GM21825 (cell line): ENCODE measurements around the gene TRMT61B.

Experiments
- ATAC-seq: cut with Tn5 transposase; IDR thresholded peaks from one replicate; pipeline ENCODE4 v1.9.1; 2021; ENCODE audit warnings: mild to moderate bottlenecking, moderate library complexity; ENCODE audit not compliant: unreplicated experiment

TRMT61B gene

DNA sequence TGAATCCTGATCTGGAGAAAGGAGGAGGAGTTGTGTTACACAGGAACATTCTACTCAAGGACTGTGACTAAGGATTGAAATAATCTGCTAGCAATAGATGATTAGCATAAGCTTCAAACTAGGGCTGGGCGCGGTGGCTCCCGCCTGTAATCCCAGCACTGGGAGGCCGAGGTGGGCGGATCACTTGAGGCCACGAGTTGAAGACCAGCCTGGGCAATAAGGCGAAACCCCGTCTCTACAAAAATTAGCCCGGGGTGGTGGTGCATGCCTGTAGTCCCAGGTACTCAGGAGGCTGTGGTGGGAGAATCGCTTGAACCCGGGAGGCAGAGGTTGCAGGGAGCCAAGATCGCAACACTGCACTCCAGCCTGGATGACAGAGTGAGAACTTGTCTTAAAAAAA lies 1.5 kb downstream of the TRMT61B start:
- ATAC-seq, result no peak

DNA sequence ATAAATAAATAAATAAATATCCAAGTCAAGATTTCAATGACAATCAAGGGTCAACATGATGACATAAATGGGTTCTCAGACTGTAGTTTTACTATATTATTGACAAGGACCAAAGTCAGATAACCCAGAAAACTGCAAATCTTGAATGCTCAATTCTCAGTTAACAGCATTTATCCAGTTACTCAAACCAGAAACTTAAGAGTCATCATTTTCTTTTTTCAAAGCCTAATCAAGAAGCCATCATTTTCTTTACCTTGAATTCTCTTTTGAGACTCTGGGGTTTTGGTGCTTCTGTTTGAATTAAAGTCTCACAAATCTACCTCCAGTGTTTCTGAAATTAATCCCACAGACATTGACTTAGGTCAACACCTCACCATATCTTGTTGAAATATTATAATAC lies 14.1 kb downstream of the TRMT61B start:
- no peak for ATAC-seq

DNA sequence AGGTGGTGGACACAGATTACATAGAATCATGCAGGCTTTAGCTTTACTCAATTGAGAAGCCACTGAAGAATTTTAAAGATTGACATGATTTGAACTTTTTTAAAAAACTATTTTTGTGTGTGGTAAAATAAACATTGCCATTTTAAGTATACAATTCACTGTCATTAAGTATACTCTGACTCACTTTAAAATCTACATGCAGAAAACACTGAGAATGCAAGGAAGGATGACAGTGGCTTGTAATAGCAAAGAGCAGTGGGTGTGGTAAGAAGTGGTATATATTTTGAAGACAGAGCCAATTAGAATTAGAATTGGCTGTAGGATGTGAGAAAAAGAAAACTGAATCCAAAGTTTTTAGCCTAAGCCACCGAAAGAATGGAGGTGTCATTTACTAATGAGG lies 14.9 kb downstream of the TRMT61B start:
- ATAC-seq, result no peak

DNA sequence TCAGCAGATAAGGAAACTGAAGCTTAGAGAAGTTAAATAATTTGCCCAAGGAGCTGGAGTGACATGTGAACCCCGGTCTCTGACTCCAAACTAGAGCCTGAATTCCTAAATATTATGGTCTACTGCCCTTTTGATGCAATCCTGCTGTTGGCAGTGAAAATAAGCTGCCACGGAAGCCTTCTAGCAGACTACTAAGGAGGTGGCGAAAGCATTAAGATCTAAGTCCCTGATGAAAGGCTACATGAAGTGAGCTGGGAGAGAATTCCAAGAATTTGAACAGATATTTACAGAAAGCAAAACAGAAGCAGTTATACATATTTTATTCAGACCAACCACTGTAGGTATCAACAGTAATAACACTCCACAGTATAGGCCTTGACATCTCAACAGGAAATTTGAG lies 28.1 kb downstream of the TRMT61B start:
- no peak for ATAC-seq

DNA sequence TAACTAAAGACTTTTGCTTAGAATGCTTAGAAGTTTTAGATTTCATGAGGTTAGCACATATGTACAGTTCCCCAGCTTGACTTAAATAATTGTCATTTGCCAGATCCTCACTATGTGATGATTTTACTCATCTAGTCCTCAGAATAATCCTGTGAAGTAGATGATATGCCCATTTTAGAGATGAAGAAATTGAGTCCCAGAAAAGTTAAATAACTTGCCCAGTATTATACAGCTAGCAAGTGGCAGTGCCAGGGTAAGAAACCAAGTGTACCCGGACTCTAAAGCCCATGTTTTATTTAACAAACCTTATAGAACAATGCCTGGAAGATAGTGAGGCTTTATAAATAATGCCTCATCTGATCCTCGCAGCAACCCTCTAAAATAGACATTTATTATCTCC lies 31.1 kb downstream of the TRMT61B start:
- ATAC-seq, result no peak

DNA sequence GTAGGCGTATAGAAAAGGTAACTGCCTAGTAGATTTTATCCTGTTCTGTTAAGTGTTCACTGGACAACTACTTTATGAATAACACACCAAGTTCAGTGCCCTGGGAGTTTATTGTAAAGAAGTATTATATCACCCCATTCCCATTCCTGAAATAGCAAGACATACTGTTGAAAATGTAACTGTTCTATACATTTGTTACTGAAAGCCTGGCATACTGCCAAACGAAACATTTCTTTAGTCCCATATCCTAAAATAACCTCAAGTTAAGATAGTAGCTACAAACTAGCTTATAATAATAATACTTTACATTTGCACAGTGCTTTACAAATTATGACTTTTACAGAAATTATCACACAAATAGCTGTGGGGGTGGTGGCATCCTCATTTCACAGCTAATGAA lies 34.3 kb downstream of the TRMT61B start:
- ATAC-seq, result no peak

DNA sequence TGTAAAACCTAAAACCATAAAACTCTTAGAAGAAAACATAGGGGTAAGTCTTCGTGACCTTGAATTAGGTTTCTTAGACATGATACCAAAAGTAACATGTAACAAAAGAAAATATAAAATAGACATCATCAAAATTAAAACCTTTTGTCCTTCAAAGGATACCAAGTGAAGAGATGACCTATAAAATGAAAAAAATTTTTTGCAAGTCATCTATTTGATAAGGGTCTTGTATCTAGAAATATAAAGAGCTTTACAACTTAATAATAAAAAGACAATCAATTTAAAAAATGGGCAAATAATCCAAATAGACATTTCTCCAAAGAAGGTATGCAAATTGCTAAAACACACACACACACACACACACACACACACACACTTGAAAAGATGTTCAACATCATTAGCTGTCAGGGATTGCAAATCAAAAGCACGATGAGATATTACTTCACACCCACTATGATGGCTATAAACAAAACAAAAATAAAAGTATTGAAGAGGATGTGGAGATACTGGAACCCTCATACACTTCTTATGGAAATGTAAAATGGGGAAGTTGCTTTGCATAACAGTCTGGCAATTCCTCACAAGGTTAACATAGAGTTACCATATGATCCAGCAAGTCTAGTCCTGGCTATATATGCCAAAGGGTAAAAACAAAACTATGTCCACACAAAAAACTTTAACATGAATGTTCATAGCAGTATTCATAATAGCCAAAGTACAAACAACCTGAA lies 36.2 kb downstream of the TRMT61B start:
- ATAC-seq, result no peak

DNA sequence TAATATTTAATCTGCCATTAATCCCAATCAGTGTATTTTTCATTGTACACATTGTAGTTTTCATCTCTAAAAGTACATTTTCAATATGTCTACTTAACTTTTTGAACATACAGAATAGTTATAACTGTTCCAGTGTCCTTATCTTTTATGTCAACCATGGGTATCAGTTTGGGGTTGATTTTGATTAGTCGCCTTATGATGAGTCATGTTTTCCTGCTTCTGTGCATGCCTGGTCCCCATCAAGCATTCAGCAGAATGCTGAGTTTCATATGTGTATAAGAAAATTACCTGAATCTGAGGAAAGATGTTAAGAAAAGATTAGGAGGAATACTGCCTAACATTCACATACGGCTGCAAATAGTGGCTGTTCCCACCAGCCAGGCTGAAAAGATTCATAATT lies 41.7 kb downstream of the TRMT61B start:
- ATAC-seq, result no peak

DNA sequence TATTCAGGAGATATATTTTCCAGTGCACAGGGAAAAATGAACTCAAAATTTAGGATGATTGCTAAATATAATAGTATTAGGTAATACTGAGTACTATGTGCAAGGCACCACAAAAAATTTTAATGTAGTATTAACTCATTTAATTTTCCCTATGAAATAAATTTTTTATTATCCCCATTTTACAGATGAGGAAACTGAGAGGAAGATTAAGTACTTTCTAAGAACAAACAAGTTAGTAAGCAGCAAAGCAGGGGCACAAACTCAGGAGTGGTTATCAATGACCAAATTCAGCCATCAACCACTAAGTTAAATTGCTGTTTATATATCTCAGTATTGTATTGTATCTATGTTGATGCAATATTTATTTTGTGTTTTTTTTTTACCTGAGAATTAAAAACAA lies 45.2 kb downstream of the TRMT61B start:
- ATAC-seq, result no peak

DNA sequence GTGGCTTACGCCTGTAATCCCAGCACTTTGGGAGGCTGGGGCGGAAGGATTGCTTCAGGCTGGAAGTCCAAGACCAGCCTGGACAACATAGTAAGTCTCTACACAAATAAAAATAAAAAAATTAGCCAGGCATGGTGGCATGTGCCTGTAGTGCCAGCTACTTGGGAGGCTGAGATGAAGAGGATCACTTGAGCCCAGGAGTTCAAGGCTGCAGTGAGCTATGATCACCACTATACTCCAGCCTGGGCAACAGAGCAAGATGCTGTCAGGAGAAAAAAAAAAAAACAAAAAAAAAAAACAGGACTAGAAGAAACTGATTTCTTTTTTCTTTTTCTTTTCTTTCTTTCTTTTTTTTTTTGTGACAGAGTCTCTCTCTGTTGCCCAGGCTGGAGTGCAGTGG lies 45.9 kb downstream of the TRMT61B start:
- no peak for ATAC-seq

DNA sequence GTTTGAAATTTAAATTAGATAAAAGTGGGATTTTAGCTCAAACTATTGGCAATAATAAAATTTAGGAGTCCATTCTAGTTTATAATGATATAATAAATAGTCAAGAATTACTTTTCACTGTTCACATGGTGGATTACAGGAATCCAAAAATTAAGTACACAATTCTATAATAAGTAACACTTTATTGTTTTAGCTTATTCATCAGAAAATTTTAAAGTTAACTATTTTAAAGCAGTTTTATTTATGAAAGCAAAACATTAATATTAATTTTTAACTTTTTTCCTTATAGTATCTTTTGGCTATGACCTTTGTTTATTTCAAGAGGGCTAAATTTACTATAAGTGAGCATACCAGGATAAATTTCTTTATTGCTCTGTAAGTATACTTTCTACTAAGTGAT lies 48.1 kb downstream of the TRMT61B start:
- no peak for ATAC-seq

DNA sequence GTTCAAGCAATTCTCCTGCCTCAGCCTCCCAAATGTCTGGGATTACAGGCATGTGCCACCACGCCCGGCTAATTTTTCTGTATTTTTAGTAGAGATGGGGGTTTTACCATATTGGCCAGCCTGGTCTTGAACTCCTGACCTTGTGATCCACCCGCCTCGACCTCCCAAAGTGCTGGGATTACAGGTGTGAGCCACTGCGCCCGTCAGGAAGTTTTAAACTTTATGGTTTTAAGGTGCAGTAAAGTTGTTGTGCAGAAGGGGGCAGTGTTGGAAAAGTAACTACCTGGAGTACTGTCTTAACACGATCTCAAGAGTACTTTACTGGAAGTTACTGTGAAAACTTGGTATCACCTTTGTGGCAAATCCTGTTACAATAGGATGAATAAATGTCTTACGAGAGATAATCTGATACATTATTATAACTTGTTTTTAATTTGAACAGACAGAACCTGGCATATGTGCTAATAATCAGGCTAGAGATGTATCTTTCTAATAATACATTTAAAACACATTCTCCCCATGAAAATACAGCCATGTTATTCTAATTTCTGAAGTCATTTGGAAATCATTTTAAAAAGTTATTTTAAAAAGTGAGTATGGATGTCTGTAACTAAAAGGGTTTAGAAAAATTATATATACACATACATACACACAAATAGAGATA lies 48.7 kb downstream of the TRMT61B start:
- ATAC-seq, result peak; percentile 52

DNA sequence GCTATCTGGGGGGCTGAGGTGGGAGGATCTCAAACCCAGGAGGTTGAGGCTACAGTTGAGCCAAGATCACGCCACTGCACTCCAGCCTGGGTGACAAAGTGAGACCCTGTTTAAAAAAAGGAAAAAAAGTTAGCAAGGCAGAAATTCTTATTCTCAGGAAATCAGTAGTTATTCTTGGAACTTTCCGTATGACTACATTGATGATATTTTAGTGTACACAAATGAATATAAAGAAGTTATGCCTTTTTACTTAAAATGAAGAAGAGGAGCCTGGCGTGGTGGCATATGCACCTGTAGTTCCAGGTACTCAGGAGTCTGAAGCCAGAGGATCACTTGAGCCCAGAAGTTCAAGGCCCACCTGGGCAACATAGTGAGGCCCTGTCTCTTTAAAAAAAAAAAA lies 52.1 kb downstream of the TRMT61B start:
- no peak for ATAC-seq

DNA sequence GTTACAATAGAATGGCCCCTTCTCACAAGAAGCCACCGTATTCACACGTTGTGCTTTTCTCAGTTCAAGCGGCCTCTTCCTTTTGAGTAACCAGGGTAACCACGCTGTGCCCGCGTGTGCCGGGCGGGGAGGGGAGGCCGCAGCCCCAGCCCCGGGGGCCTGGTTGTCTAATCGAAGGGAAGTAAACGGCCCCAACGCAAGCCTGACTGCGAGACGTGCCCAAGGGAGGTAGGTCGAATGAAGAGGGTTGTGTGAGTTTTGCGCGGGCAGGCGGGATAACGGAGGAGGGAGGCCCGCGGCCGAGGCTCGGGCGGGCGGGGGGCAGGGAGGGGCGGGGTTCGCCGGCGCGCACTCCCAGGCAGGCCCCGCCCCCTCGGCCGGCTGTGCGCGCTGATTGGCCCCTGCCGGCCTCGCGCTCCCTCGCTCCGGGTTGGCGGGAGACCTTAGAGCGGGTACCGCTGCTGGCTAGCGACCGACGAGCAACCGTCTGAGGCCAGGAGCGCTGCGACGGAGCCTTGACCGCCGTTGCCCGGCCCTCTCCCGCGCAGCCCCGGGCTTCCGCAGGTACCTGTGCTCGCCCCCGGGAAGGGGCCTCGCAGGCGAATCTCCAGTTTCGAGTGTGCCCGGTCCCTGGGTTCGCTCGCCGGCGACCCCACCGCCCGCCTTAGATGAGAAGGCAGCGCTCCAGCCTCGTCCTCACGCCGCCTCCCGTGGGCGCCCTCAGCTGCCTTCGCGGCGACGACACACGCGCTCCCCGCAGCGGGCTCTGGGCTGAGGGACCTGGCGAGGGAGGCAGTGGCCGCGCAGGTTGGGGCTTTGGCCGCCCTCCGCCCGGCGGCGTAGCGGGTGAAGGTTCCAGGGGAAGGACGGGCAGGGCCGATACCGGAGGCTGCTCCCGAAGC lies 59.5 kb downstream of the TRMT61B start, which contains the start of gene SPDYA:
SPDYA (plus strand) TSS at position 451 of the 902 bp plus-strand sequence. CDS start 5,181 bp downstream, outside the sequence.
- peak; percentile 86 for ATAC-seq

DNA sequence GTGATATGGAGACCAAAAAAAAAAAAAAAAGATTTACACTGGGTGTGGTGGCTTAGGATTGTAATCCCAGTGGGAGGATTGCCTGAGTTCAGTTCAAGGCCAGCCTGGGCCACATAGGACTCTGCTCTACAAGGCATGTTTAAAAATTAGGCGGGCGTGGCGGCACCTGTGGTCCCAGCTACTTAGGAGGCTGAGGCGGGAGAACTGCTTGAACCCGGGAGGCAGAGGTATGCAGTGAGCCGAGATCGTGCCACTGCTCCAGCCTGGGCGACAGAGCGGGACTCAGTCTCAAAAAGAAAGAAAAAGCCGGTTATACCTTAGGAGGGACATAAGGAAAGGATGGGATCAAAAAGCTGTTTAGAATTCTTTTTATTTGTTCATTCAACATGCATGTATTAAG lies 60.2 kb downstream of the TRMT61B start:
- ATAC-seq, result no peak

DNA sequence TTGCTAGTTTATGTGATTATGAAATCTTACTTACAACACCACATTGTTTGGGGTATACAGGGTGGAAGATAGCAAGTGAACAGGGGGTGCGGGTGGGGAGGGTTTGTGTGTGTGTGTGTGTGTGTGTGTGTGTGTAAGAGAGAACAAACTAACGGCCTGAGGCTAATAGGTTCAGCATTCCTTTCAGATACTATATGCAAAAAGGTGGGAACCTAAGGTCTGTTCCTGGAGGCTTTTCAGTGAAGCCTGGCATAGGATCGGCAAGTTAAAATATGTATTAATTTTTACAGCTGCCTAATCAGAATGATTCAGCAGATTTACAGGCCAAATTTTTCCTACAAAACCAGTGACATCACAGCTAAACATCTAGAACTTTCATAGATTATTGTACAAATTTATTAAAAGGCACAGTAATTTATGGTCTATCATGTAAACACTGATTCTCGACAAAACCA lies 67.1 kb downstream of the TRMT61B start:
- no peak for ATAC-seq

DNA sequence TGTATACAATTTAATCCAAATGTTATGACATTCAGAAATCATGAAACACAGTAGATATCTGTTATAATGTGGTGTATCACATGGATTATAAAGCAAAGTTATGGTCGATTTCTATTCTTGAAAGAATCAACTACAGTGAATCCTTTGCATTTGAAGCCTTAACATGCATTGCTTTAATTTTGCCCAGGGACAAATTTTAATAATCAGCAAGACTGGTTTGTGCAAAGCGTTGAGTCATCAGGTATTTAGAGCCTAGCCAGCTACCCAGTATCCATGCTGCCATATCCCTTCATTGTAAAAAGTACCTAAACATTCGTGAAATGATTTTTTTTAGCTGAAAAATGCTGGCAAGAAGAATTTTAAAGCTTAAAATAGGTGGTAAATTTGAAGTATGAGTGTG lies 68.4 kb downstream of the TRMT61B start:
- ATAC-seq, result no peak
